HUES6 (cell line): ENCODE results near the gene GIMAP4.
"Not testable (repeated sequence)": the region's sequence is repeated elsewhere in the genome, so short reads cannot be mapped to it uniquely, and the experiment has no call there.

Experiments used
- H3K27ac ChIP-seq: 2 replicates; pipeline ENCODE4 v1.7.0; 2013; ENCODE audit warnings: low read depth, mild to moderate bottlenecking, low read length, inconsistent platforms
- H3K27me3 ChIP-seq: 2 replicates; pipeline ENCODE4 v1.6.1; 2013; ENCODE audit warnings: low read length; ENCODE audit not compliant: control insufficient read depth, insufficient read depth
- H3K36me3 ChIP-seq: 2 replicates; pipeline ENCODE4 v1.6.1; 2013; ENCODE audit warnings: low read length; ENCODE audit not compliant: control insufficient read depth, insufficient read depth
- H3K4me1 ChIP-seq: 2 replicates; pipeline ENCODE4 v1.6.1; 2013; ENCODE audit warnings: low read length; ENCODE audit not compliant: control insufficient read depth, insufficient read depth
- H3K4me3 ChIP-seq: 2 replicates; pipeline ENCODE4 v1.5.1; 2013; ENCODE audit warnings: low read depth, low read length
- H3K9ac ChIP-seq: one replicate; pipeline ENCODE4 v1.6.1; 2013; ENCODE audit warnings: mild to moderate bottlenecking, low read length
- H3K9me3 ChIP-seq: 2 replicates; pipeline ENCODE4 v1.6.1; 2013; ENCODE audit warnings: low read depth, low read length; ENCODE audit not compliant: control insufficient read depth, insufficient read depth

GIMAP4 gene

GRCh38 chr7:150579979-150580637, 12.9 kb downstream of the GIMAP4 start:
- peaks cover 16% of the 10 kb centered on the region for H3K9me3 ChIP-seq
- H3K4me1 ChIP-seq, H3K36me3 ChIP-seq, H3K9ac ChIP-seq, H3K4me3 ChIP-seq, H3K27me3 ChIP-seq, H3K27ac ChIP-seq: not testable (repeated sequence)

- no peak overlapping the region for H3K4me3 ChIP-seq
- no peaks in the 10 kb centered on the region for H3K36me3 ChIP-seq
- H3K9me3 ChIP-seq, result peaks cover 16% of the 10 kb centered on the region
- H3K9ac ChIP-seq, result no peak overlapping the region
- H3K27ac ChIP-seq, result no peak overlapping the region
- no peaks in the 10 kb centered on the region for H3K4me1 ChIP-seq
- peaks cover 4% of the 10 kb centered on the region; the same call in 1 of the 2 replicates for H3K27me3 ChIP-seq
Observed at GRCh38 chr7:150580638-150581394, 13.6 kb downstream of the GIMAP4 start.

DNA sequence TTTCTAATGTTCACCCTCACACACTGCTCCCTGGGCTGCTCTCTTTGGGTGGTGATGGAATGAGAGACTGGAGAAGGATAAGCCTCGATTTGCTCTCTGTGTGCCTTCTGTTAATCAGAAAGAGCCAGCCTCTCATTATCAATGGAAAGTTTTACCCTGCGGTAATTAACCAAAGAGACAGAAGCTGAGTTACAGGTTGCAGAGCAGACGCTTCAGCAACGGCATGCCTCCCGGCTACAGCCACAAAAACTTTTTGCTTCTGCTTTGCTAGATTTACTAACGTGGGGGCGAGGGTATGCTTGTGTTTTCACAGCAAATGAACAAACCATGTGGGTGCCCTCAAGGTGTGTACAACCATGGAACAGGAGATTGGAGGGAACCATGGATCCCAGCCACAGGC, 18.0 kb downstream of the GIMAP4 start:
- Histone ChIP-seq H3K27me3 (peaks cover 12% of the 10 kb centered on the region; the same call in 1 of the 2 replicates), H3K4me1 (no peaks in the 10 kb centered on the region), H3K9me3 (peaks cover 14% of the 10 kb centered on the region), H3K9ac (no peak overlapping the region), H3K36me3 (no peaks in the 10 kb centered on the region), H3K27ac (no peak overlapping the region), H3K4me3 (no peak overlapping the region)

- no peaks in the 10 kb centered on the region for H3K36me3 ChIP-seq
- no peak overlapping the region for H3K27ac ChIP-seq
- H3K4me1 ChIP-seq, result no peaks in the 10 kb centered on the region
- no peak overlapping the region for H3K9ac ChIP-seq
- no peak overlapping the region for H3K4me3 ChIP-seq
- H3K27me3 ChIP-seq, result peaks cover 12% of the 10 kb centered on the region; the same call in 1 of the 2 replicates
- H3K9me3 ChIP-seq, result peaks cover 4% of the 10 kb centered on the region; the same call in 1 of the 2 replicates
Observed at GRCh38 chr7:150586068-150586784, 19.0 kb downstream of the GIMAP4 start.

GRCh38 chr7:150586785-150587152, 19.6 kb downstream of the GIMAP4 start:
- H3K27ac ChIP-seq, result no peak overlapping the region
- H3K4me1 ChIP-seq, result no peaks in the 10 kb centered on the region
- H3K9ac ChIP-seq, result no peak overlapping the region
- 0 out of 2 replicates have a peak, but pooled peaks cover 2% of the 10 kb centered on the region for H3K9me3 ChIP-seq
- H3K36me3 ChIP-seq, result no peaks in the 10 kb centered on the region
- H3K4me3 ChIP-seq, result no peak overlapping the region
- H3K27me3 ChIP-seq, result peaks cover 12% of the 10 kb centered on the region; the same call in 1 of the 2 replicates

- H3K4me3 ChIP-seq, result no peak overlapping the region
- 0 out of 2 replicates have a peak, but pooled peaks cover 2% of the 10 kb centered on the region for H3K9me3 ChIP-seq
- H3K27ac ChIP-seq, result no peak overlapping the region
- H3K9ac ChIP-seq, result no peak overlapping the region
- no peaks in the 10 kb centered on the region for H3K4me1 ChIP-seq
- peaks cover 12% of the 10 kb centered on the region; the same call in 1 of the 2 replicates for H3K27me3 ChIP-seq
- no peaks in the 10 kb centered on the region for H3K36me3 ChIP-seq
Observed at GRCh38 chr7:150587551-150587950, 20.4 kb downstream of the GIMAP4 start.

GRCh38 chr7:150594805-150595204, 27.6 kb downstream of the GIMAP4 start:
- H3K9me3 ChIP-seq, result peaks cover 22% of the 10 kb centered on the region
- H3K4me1 ChIP-seq, result no peaks in the 10 kb centered on the region
- H3K27me3 ChIP-seq, result no peaks in the 10 kb centered on the region
- no peaks in the 10 kb centered on the region for H3K36me3 ChIP-seq
- H3K9ac ChIP-seq, result no peak overlapping the region
- H3K27ac ChIP-seq, result no peak overlapping the region
- no peak overlapping the region for H3K4me3 ChIP-seq

DNA sequence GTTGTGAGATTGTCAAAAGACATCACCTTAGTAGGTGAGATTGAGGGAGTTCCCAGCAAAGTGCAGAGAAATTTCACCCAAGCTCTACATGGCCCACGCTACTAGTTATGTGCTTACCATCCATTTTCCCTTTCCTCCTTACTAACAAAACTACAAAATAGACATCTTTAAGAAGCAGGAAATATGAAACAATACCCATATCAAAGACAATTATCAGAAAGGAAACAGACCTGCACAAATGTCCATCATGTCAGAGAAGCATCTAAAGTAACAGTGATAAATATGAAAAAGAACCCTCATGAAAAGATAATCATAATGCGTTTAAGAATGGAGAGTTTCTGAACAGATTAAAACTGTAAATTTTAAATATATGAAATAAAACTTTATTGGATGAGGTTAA, 28.2 kb downstream of the GIMAP4 start:
- Histone ChIP-seq H3K9ac (no peak overlapping the region), H3K4me1 (no peaks in the 10 kb centered on the region)

DNA sequence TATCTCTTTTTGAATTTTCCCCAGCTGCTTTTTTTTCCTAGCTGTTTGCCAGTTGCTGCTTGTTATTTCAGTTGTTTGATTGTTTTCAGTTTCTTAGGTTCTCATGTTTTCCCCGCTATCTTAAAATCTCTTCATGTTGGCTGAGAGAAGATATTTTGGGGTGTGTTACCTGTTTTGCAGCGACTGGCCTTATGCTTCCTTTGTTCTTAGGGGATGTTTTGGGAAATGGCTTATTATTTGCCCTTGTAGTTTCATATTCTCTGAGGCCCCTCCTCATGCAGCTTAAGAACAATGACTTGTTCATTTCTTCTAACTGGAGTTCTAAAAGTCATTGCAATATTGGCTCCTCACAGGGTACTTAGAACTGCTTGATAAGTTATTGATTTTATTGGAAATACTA, 36.4 kb downstream of the GIMAP4 start:
- not testable (repeated sequence) for H3K27me3 ChIP-seq, H3K4me1 ChIP-seq, H3K4me3 ChIP-seq, H3K27ac ChIP-seq, H3K36me3 ChIP-seq, H3K9me3 ChIP-seq, H3K9ac ChIP-seq

More for the DNA sequence above, 28.2 kb downstream of the GIMAP4 start:
- Histone ChIP-seq H3K27me3 (no peaks in the 10 kb centered on the region), H3K4me3 (no peak overlapping the region), H3K36me3 (no peaks in the 10 kb centered on the region), H3K9me3 (peaks cover 22% of the 10 kb centered on the region), H3K27ac (no peak overlapping the region)

- Histone ChIP-seq H3K27me3 (no peaks in the 10 kb centered on the region), H3K36me3 (no peaks in the 10 kb centered on the region), H3K27ac (no peak overlapping the region), H3K9ac (no peak overlapping the region), H3K4me1 (no peaks in the 10 kb centered on the region), H3K9me3 (peaks cover 7% of the 10 kb centered on the region; the same call in 1 of the 2 replicates), H3K4me3 (no peak overlapping the region)
Observed at GRCh38 chr7:150610233-150610632, 43.0 kb downstream of the GIMAP4 start.

- Histone ChIP-seq H3K36me3 (no peaks in the 10 kb centered on the region), H3K9me3 (no peaks in the 10 kb centered on the region), H3K4me3 (no peak overlapping the region), H3K27ac (no peak overlapping the region), H3K27me3 (no peaks in the 10 kb centered on the region), H3K4me1 (no peaks in the 10 kb centered on the region; the same call in 1 of the 2 replicates), H3K9ac (no peak overlapping the region)
Observed at GRCh38 chr7:150612925-150613324, 45.7 kb downstream of the GIMAP4 start.
